ENCODE measurements around the gene LGALS7. TPM values are rescaled to one million over a fixed set of nuclear protein-coding genes. Genes with fewer than 3 reads are reported as not detected.

The LGALS7 gene
- total RNA-seq, 4 donors from 2014 or later, result not detected

GRCh38 chr19:38736036-38736412, 37.3 kb downstream of the LGALS7 start:
- Histone ChIP-seq H3K4me1 (peaks cover 0 to 46% (median 16%) of the 10 kb centered on the region in 4 donors), H3K4me3 (peak overlapping the region; percentile 20 to 52 (median 36)), H3K27ac (peak overlapping the region in 3 of 4 donors; percentile 60 to 67 (median 63)), H3K36me3 (peaks cover 0 to 11% (median 0%) of the 10 kb centered on the region in 3 donors), H3K9me3 (no peaks in the 10 kb centered on the region), H3K27me3 (no peaks in the 10 kb centered on the region)
- no peak for DNase-seq (ENCODE audit: low spot score in 2 of 2)
- WGBS, 2 donors, result 0% methylated on average over 8 of the region's 42 CpGs; no CpG with 5 or more reads in 1 of the 2 donors
- TF ChIP-seq CTCF (IDR thresholded peaks at IDR 0.05) (no peak), POLR2A (IDR thresholded peaks at IDR 0.05) (no peak), EP300 (IDR thresholded peaks at IDR 0.05) (no peak)

GRCh38 chr19:38735257-38735686, 38.0 kb downstream of the LGALS7 start:
- H3K27ac ChIP-seq, result peak overlapping the region in 3 of 4 donors; percentile 70 to 84 (median 79)
- no peaks in the 10 kb centered on the region for H3K27me3 ChIP-seq
- H3K9me3 ChIP-seq, result no peaks in the 10 kb centered on the region
- H3K36me3 ChIP-seq, result peaks cover 0 to 19% (median 6%) of the 10 kb centered on the region in 3 donors
- WGBS, 2 donors, result 32 to 45% methylated on average over 4 to 10 of the region's 18 CpGs
- no peak for DNase-seq (ENCODE audit: low spot score in 2 of 2)
- H3K4me3 ChIP-seq, result peak overlapping the region in 1 of 4 donors; percentile 25
- TF ChIP-seq EP300 (IDR thresholded peaks at IDR 0.05) (no peak), POLR2A (IDR thresholded peaks at IDR 0.05) (no peak), CTCF (IDR thresholded peaks at IDR 0.05) (no peak)
- H3K4me1 ChIP-seq, result peaks cover 0 to 52% (median 16%) of the 10 kb centered on the region in 4 donors

GRCh38 chr19:38734426-38735256, 38.7 kb downstream of the LGALS7 start:
- Histone ChIP-seq H3K27ac (peak overlapping the region in 3 of 4 donors; percentile 70 to 84 (median 79)), H3K27me3 (no peaks in the 10 kb centered on the region), H3K9me3 (no peaks in the 10 kb centered on the region), H3K4me3 (peak overlapping the region in 1 of 4 donors; percentile 25), H3K36me3 (peaks cover 0 to 23% (median 6%) of the 10 kb centered on the region in 3 donors), H3K4me1 (peaks cover 0 to 51% (median 16%) of the 10 kb centered on the region in 4 donors)
- WGBS, 2 donors, result 27 to 71% methylated on average over 4 to 13 of the region's 13 CpGs
- DNase-seq (ENCODE audit: low spot score in 2 of 2), result no peak
- TF ChIP-seq EP300 (IDR thresholded peaks at IDR 0.05) (no peak), CTCF (IDR thresholded peaks at IDR 0.05) (no peak), POLR2A (IDR thresholded peaks at IDR 0.05) (no peak)

- H3K27me3 ChIP-seq, result no peaks in the 10 kb centered on the region
- no peak for DNase-seq (ENCODE audit: low spot score in 2 of 2)
- no peaks in the 10 kb centered on the region for H3K9me3 ChIP-seq
- H3K36me3 ChIP-seq, result peaks cover 0 to 28% (median 6%) of the 10 kb centered on the region in 3 donors
- H3K4me1 ChIP-seq, result peaks cover 0 to 54% (median 16%) of the 10 kb centered on the region in 4 donors
- 60 to 70% methylated on average over 3 to 4 of the region's 4 CpGs for WGBS, 2 donors
- TF ChIP-seq CTCF (IDR thresholded peaks at IDR 0.05) (no peak), EP300 (IDR thresholded peaks at IDR 0.05) (no peak), POLR2A (IDR thresholded peaks at IDR 0.05) (no peak)
- H3K27ac ChIP-seq, result peak overlapping the region in 3 of 4 donors; percentile 70 to 84 (median 79)
- H3K4me3 ChIP-seq, result peak overlapping the region in 1 of 4 donors; percentile 25
Measured at GRCh38 chr19:38734176-38734425, 39.2 kb downstream of the LGALS7 start.

GRCh38 chr19:38733493-38734175, 39.7 kb downstream of the LGALS7 start:
- Histone ChIP-seq H3K36me3 (peaks cover 0 to 33% (median 6%) of the 10 kb centered on the region in 3 donors), H3K4me1 (peaks cover 0 to 59% (median 16%) of the 10 kb centered on the region in 4 donors), H3K4me3 (no peak overlapping the region), H3K27me3 (no peaks in the 10 kb centered on the region), H3K9me3 (no peaks in the 10 kb centered on the region), H3K27ac (peak overlapping the region in 3 of 4 donors; percentile 70 to 84 (median 79))
- TF ChIP-seq CTCF (IDR thresholded peaks at IDR 0.05), result no peak
- TF ChIP-seq EP300 (IDR thresholded peaks at IDR 0.05), result no peak
- TF ChIP-seq POLR2A (IDR thresholded peaks at IDR 0.05), result no peak
- WGBS, 2 donors, result 59 to 60% methylated on average over 5 to 6 of the region's 6 CpGs
- DNase-seq (ENCODE audit: low spot score in 2 of 2), result no peak

Data from tibial nerve (tissue), 4 donors.